SKM-1 treated with dmso at 0.1 percent for 144 hours (cell line): ENCODE results near the gene PRPF39.
"Not testable (repeated sequence)": the region's sequence is repeated elsewhere in the genome, so short reads cannot be mapped to it uniquely, and the experiment has no call there.

Experiments
- DNase-seq: peaks from one replicate; lab custom pipeline; 2025; ENCODE audit not compliant: unreplicated experiment; lab: John Stamatoyannopoulos, UW

PRPF39 gene

GRCh38 chr14:45083976-45084722 is at the start of gene PRPF39:
PRPF39 (plus strand) TSS chr14:45084116; CDS start chr14:45095240, 11,124 bp downstream.
- DNase-seq: peak; percentile 63

- no peak for DNase-seq
Observed at GRCh38 chr14:45034730-45035129, 49.2 kb upstream of the PRPF39 start.

GRCh38 chr14:45038256-45038655 is 45.7 kb upstream of the PRPF39 start:
- no peak for DNase-seq

- DNase-seq: no peak
Observed at GRCh38 chr14:45038865-45039264, 45.1 kb upstream of the PRPF39 start.

- no peak for DNase-seq
Observed at GRCh38 chr14:45039390-45039789, 44.5 kb upstream of the PRPF39 start.

GRCh38 chr14:45041641-45042040 is 42.3 kb upstream of the PRPF39 start:
- no peak for DNase-seq

GRCh38 chr14:45044638-45045037 is 39.3 kb upstream of the PRPF39 start:
- DNase-seq: no peak

- no peak for DNase-seq
Observed at GRCh38 chr14:45048385-45048784, 35.5 kb upstream of the PRPF39 start.

- DNase-seq: no peak
Observed at GRCh38 chr14:45051180-45051579, 32.7 kb upstream of the PRPF39 start.

- no peak for DNase-seq
Observed at GRCh38 chr14:45051896-45052295, 32.0 kb upstream of the PRPF39 start.

- no peak for DNase-seq
Observed at GRCh38 chr14:45057349-45057748, 26.6 kb upstream of the PRPF39 start.

- no peak for DNase-seq
Observed at GRCh38 chr14:45057881-45058364, 26.0 kb upstream of the PRPF39 start.

GRCh38 chr14:45060551-45060950 is 23.4 kb upstream of the PRPF39 start:
- DNase-seq: no peak

- no peak for DNase-seq
Observed at GRCh38 chr14:45065540-45065939, 18.4 kb upstream of the PRPF39 start.

- DNase-seq: no peak
Observed at GRCh38 chr14:45065956-45066355, 18.0 kb upstream of the PRPF39 start.

- DNase-seq: no peak
Observed at GRCh38 chr14:45066667-45067066, 17.2 kb upstream of the PRPF39 start.

GRCh38 chr14:45068396-45068795 is 15.5 kb upstream of the PRPF39 start:
- no peak for DNase-seq

GRCh38 chr14:45070215-45070614 is 13.7 kb upstream of the PRPF39 start:
- no peak for DNase-seq

GRCh38 chr14:45072126-45072525 is 11.8 kb upstream of the PRPF39 start:
- DNase-seq: no peak

GRCh38 chr14:45073231-45073879 is 10.6 kb upstream of the PRPF39 start:
- no peak for DNase-seq

GRCh38 chr14:45078323-45078722 is 5.6 kb upstream of the PRPF39 start:
- no peak for DNase-seq

- DNase-seq: not testable (repeated sequence)
Observed at GRCh38 chr14:45080416-45080968, 3.4 kb upstream of the PRPF39 start.
